Type B pancreatic cell (in vitro differentiated cells): ENCODE results near the gene KCNMB2. TPM values are rescaled to one million over a fixed set of nuclear protein-coding genes. Genes with fewer than 3 reads are reported as not detected.

Source experiments
- DNase-seq: peaks from one replicate; pipeline ENCODE4 v3.0.0; 2021; ENCODE audit warnings: mixed read lengths; ENCODE audit not compliant: unreplicated experiment; ENCODE audit errors: extremely low spot score
- H3K27ac Mint-ChIP-seq: 2 replicates; pipeline ENCODE4 v1.8.0; 2021; ENCODE audit warnings: mild to moderate bottlenecking, mixed read lengths
- H3K27me3 Mint-ChIP-seq: 2 replicates; pipeline ENCODE4 v1.8.0; 2021; ENCODE audit warnings: mixed read lengths
- H3K36me3 Mint-ChIP-seq: 2 replicates; pipeline ENCODE4 v1.8.0; 2021; ENCODE audit warnings: mixed read lengths
- H3K4me1 Mint-ChIP-seq: one replicate; pipeline ENCODE4 v1.8.0; 2021; ENCODE audit warnings: mixed read lengths; ENCODE audit not compliant: unreplicated experiment
- H3K4me3 Mint-ChIP-seq: 2 replicates; pipeline ENCODE4 v1.8.0; 2021; ENCODE audit warnings: mild to moderate bottlenecking, mixed read lengths
- H3K9me3 Mint-ChIP-seq: 2 replicates; pipeline ENCODE4 v1.8.0; 2021; ENCODE audit warnings: mixed read lengths
- CTCF ChIP-seq: fragments of 200-600 bp; sonication (generic); conservative IDR thresholded peaks from 2 replicates; pipeline ENCODE4 v1.5.0; 2021; ENCODE audit warnings: antibody characterized with exemption, mild to moderate bottlenecking
- total RNA-seq: library from RNA; stranded (reverse); gene quantifications from 2 replicates; pipeline ENCODE4 v1.2.1, GENCODE V29; 2021; ENCODE audit warnings: low replicate concordance

KCNMB2 gene
- total RNA-seq, 1 donor from 2014 or later, result 1.3 TPM

- no peak overlapping the region for H3K4me3 Mint-ChIP-seq
- H3K27me3 Mint-ChIP-seq, result peaks cover 4% of the 10 kb centered on the region
- no peak for TF ChIP-seq CTCF
- no peaks in the 10 kb centered on the region for H3K36me3 Mint-ChIP-seq
- no peak for DNase-seq
- H3K9me3 Mint-ChIP-seq, result no peaks in the 10 kb centered on the region
- no peaks in the 10 kb centered on the region for H3K4me1 Mint-ChIP-seq
- no peak overlapping the region for H3K27ac Mint-ChIP-seq
These were observed 98.7 kb downstream of the KCNMB2 start for GRCh38 chr3:178634975-178635374.

- no peak for DNase-seq
- Mint-ChIP-seq H3K27ac (no peak overlapping the region), H3K4me1 (no peaks in the 10 kb centered on the region), H3K27me3 (peaks cover 6% of the 10 kb centered on the region), H3K36me3 (no peaks in the 10 kb centered on the region), H3K4me3 (no peak overlapping the region), H3K9me3 (no peaks in the 10 kb centered on the region)
- no peak for TF ChIP-seq CTCF
These were observed 101.6 kb downstream of the KCNMB2 start for GRCh38 chr3:178637802-178638201.

- Mint-ChIP-seq H3K4me1 (no peaks in the 10 kb centered on the region), H3K27ac (no peak overlapping the region), H3K27me3 (no peaks in the 10 kb centered on the region), H3K9me3 (peaks cover 8% of the 10 kb centered on the region), H3K36me3 (no peaks in the 10 kb centered on the region), H3K4me3 (no peak overlapping the region)
- no peak for DNase-seq
- TF ChIP-seq CTCF, result no peak
These were observed 109.3 kb downstream of the KCNMB2 start for GRCh38 chr3:178645503-178645902.

GRCh38 chr3:178646186-178646862 is 110.1 kb downstream of the KCNMB2 start:
- no peak for TF ChIP-seq CTCF
- H3K27me3 Mint-ChIP-seq, result no peaks in the 10 kb centered on the region
- peaks cover 8% of the 10 kb centered on the region for H3K9me3 Mint-ChIP-seq
- DNase-seq, result no peak
- H3K27ac Mint-ChIP-seq, result no peak overlapping the region
- H3K4me1 Mint-ChIP-seq, result no peaks in the 10 kb centered on the region
- no peaks in the 10 kb centered on the region for H3K36me3 Mint-ChIP-seq
- H3K4me3 Mint-ChIP-seq, result no peak overlapping the region

GRCh38 chr3:178655488-178655887 is 119.3 kb downstream of the KCNMB2 start:
- Mint-ChIP-seq H3K4me3 (no peak overlapping the region), H3K27me3 (no peaks in the 10 kb centered on the region), H3K27ac (no peak overlapping the region), H3K36me3 (no peaks in the 10 kb centered on the region), H3K4me1 (no peaks in the 10 kb centered on the region), H3K9me3 (no peaks in the 10 kb centered on the region)
- DNase-seq, result no peak
- TF ChIP-seq CTCF, result no peak
